ENCODE results near the gene GID8.

Gene GID8

GRCh38 chr20:62938105-62938888 is at the start of gene GID8:
GID8 (plus strand) TSS chr20:62938147; CDS start chr20:62941503, 3,356 bp downstream.
- H3K27me3 Mint-ChIP-seq: no peaks in the 10 kb centered on the region
- H3K27ac Mint-ChIP-seq: peak within 1 kb of the TSS; percentile 97
- H3K4me3 Mint-ChIP-seq: peak within 1 kb of the TSS; percentile 95
- peaks cover 39% of the 10 kb centered on the region for H3K4me1 Mint-ChIP-seq
- H3K36me3 Mint-ChIP-seq (ENCODE audit: low read depth): peaks cover 36% of the 10 kb centered on the region
- no peaks in the 10 kb centered on the region for H3K9me3 Mint-ChIP-seq
- DNase-seq (peak; percentile 55), ATAC-seq (peak; percentile 66)

DNA sequence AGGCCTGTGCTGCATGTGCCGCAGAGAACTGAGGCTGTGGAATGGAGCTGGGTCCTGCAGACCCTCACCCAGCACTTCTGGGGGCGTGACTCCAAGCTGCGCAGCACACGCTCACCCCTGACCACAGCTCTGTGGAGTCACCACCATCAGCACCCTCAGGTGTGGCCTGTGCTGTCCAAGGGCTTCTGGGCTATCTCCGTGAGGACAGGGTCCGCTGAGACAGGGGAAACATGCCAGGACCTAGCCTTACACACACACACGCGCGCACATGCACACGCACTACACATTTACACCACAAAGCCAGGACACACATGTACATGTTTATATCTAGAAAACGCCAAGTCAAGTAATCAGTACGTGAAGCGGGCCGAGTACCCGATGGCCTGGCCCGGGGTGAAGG is 49.5 kb upstream of the GID8 start:
- ATAC-seq: no peak
- Mint-ChIP-seq H3K4me1 (peaks cover 26% of the 10 kb centered on the region), H3K27me3 (no peaks in the 10 kb centered on the region), H3K36me3 (ENCODE audit: low read depth) (peaks cover 33% of the 10 kb centered on the region), H3K4me3 (no peak overlapping the region), H3K9me3 (no peaks in the 10 kb centered on the region), H3K27ac (no peak overlapping the region)
- no peak for DNase-seq

DNA sequence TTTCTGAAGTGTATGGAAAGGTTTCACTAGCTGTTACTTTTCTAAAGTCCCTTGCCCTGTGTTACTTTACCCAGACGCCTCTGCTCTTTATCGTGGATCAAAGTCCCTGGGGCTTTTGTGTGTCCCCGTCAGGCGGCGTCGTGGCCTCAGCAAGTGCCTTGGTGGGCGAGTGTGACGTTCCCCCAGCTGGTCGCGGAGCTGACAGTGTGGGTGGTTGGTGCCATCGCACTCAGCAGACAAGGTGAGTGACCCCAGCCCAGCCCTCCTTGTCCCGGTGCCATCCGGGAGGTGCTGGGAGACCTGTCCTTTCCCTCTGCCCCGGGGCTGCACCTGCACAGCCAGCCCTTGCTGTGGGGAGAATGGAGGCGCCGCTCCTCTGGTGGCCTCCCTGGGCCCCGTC is 49.0 kb upstream of the GID8 start:
- H3K36me3 Mint-ChIP-seq (ENCODE audit: low read depth): peaks cover 37% of the 10 kb centered on the region
- H3K4me3 Mint-ChIP-seq: no peak overlapping the region
- no peaks in the 10 kb centered on the region for H3K9me3 Mint-ChIP-seq
- H3K27me3 Mint-ChIP-seq: no peaks in the 10 kb centered on the region
- H3K4me1 Mint-ChIP-seq: peaks cover 28% of the 10 kb centered on the region
- H3K27ac Mint-ChIP-seq: no peak overlapping the region
- no peak for DNase-seq
- no peak for ATAC-seq

GRCh38 chr20:62889411-62889810 is 48.5 kb upstream of the GID8 start:
- Mint-ChIP-seq H3K27ac (no peak overlapping the region), H3K4me3 (no peak overlapping the region), H3K36me3 (ENCODE audit: low read depth) (peaks cover 41% of the 10 kb centered on the region), H3K9me3 (no peaks in the 10 kb centered on the region), H3K4me1 (peaks cover 28% of the 10 kb centered on the region), H3K27me3 (no peaks in the 10 kb centered on the region)
- DNase-seq (no peak), ATAC-seq (no peak)

DNA sequence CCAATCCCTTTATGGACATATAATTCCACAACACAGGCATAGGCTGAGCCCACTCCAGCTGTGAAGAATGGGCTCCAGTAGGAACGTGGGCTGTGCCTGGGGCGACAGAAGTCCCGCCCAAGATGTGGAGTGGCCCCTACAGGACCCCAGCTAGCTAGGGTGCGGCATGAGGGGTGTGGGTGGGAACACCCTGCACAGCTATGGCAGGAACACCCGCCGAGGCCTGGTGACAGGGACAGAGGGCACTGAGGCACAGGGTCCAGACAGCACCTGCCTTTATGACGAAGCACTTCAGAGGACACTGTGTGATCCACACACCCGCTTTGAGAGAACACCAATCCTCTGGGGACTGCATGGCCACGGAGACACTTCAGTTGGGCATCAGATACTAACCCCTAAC is 48.1 kb upstream of the GID8 start:
- Mint-ChIP-seq H3K36me3 (ENCODE audit: low read depth) (peaks cover 46% of the 10 kb centered on the region), H3K4me1 (peaks cover 28% of the 10 kb centered on the region), H3K27me3 (no peaks in the 10 kb centered on the region), H3K4me3 (no peak overlapping the region), H3K27ac (no peak overlapping the region), H3K9me3 (no peaks in the 10 kb centered on the region)
- no peak for DNase-seq
- no peak for ATAC-seq

DNA sequence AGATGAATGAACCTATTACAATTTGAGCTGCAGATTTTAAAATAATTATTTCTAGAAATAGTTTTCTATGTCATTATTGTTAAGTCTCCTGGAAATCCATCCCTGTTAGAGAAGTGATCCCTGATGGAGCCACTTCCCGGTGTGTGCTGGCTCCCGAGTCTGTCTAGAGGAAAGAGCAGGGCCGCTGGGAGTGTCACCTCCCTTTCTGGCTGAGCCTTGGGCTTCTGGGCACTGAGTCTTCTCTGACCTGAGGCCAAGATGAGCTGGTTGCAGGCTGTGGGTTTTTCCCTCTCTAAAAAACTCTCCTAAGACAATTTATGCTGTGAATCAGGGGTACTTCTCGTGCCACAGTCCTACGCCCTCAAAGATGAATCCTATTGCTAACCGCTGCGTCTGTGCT is 47.5 kb upstream of the GID8 start:
- Mint-ChIP-seq H3K4me1 (peaks cover 28% of the 10 kb centered on the region), H3K9me3 (no peaks in the 10 kb centered on the region), H3K4me3 (no peak overlapping the region), H3K27me3 (no peaks in the 10 kb centered on the region), H3K36me3 (ENCODE audit: low read depth) (peaks cover 49% of the 10 kb centered on the region), H3K27ac (no peak overlapping the region)
- DNase-seq (no peak), ATAC-seq (no peak)

DNA sequence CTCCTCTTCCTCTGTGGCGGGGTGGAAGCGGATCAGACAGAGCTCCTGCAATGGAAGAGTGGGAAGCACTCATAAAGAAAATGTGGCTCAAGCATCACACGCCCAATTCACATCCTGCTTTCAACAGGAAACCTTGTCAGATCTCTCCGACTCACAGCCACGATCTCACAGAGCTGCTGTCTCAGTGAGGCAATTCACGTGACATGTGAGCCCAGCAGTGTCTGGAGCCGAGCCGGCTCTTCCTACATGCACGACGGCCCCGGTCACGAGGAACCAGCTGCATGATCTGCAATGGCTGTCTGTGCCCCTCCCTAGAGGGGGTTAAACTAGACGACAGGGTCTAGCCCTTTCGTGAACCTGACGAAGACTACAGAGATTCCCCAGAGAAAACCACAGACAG is 46.8 kb upstream of the GID8 start:
- peaks cover 28% of the 10 kb centered on the region for H3K4me1 Mint-ChIP-seq
- H3K27ac Mint-ChIP-seq: no peak overlapping the region
- H3K36me3 Mint-ChIP-seq (ENCODE audit: low read depth): peaks cover 52% of the 10 kb centered on the region
- H3K4me3 Mint-ChIP-seq: no peak overlapping the region
- ATAC-seq (no peak), DNase-seq (no peak)
- H3K27me3 Mint-ChIP-seq: no peaks in the 10 kb centered on the region
- H3K9me3 Mint-ChIP-seq: no peaks in the 10 kb centered on the region

GRCh38 chr20:62892348-62893304 is 45.3 kb upstream of the GID8 start:
- H3K36me3 Mint-ChIP-seq (ENCODE audit: low read depth): peaks cover 55% of the 10 kb centered on the region

GRCh38 chr20:62893700-62894099 is 44.2 kb upstream of the GID8 start:
- no peak overlapping the region for H3K27ac Mint-ChIP-seq
- no peak overlapping the region for H3K4me3 Mint-ChIP-seq
- no peak for ATAC-seq
- no peaks in the 10 kb centered on the region for H3K9me3 Mint-ChIP-seq
- H3K4me1 Mint-ChIP-seq: peaks cover 27% of the 10 kb centered on the region
- no peak for DNase-seq
- peaks cover 49% of the 10 kb centered on the region for H3K36me3 Mint-ChIP-seq (ENCODE audit: low read depth)
- no peaks in the 10 kb centered on the region for H3K27me3 Mint-ChIP-seq

More at GRCh38 chr20:62892348-62893304, 45.3 kb upstream of the GID8 start:
- ATAC-seq (no peak), DNase-seq (no peak)
- H3K27ac Mint-ChIP-seq: no peak overlapping the region
- H3K4me1 Mint-ChIP-seq: peaks cover 27% of the 10 kb centered on the region
- no peaks in the 10 kb centered on the region for H3K9me3 Mint-ChIP-seq
- H3K4me3 Mint-ChIP-seq: no peak overlapping the region
- H3K27me3 Mint-ChIP-seq: no peaks in the 10 kb centered on the region

GRCh38 chr20:62894261-62894660 is 43.7 kb upstream of the GID8 start:
- no peak overlapping the region for H3K4me3 Mint-ChIP-seq
- no peaks in the 10 kb centered on the region for H3K9me3 Mint-ChIP-seq
- ATAC-seq: no peak
- H3K27ac Mint-ChIP-seq: no peak overlapping the region
- DNase-seq: no peak
- H3K27me3 Mint-ChIP-seq: no peaks in the 10 kb centered on the region
- H3K4me1 Mint-ChIP-seq: peaks cover 32% of the 10 kb centered on the region
- H3K36me3 Mint-ChIP-seq (ENCODE audit: low read depth): peaks cover 49% of the 10 kb centered on the region

- no peak overlapping the region for H3K27ac Mint-ChIP-seq
- no peaks in the 10 kb centered on the region for H3K27me3 Mint-ChIP-seq
- peaks cover 45% of the 10 kb centered on the region for H3K4me1 Mint-ChIP-seq
- no peak overlapping the region for H3K4me3 Mint-ChIP-seq
- ATAC-seq (no peak), DNase-seq (no peak)
- peaks cover 43% of the 10 kb centered on the region for H3K36me3 Mint-ChIP-seq (ENCODE audit: low read depth)
- H3K9me3 Mint-ChIP-seq: no peaks in the 10 kb centered on the region
These were observed 42.4 kb upstream of the GID8 start for GRCh38 chr20:62895539-62895938.

GRCh38 chr20:62896526-62896925 is 41.4 kb upstream of the GID8 start:
- DNase-seq (no peak), ATAC-seq (no peak)
- peaks cover 37% of the 10 kb centered on the region for H3K36me3 Mint-ChIP-seq (ENCODE audit: low read depth)
- no peaks in the 10 kb centered on the region for H3K9me3 Mint-ChIP-seq
- H3K27me3 Mint-ChIP-seq: no peaks in the 10 kb centered on the region
- peaks cover 42% of the 10 kb centered on the region for H3K4me1 Mint-ChIP-seq
- H3K4me3 Mint-ChIP-seq: no peak overlapping the region
- H3K27ac Mint-ChIP-seq: no peak overlapping the region

GRCh38 chr20:62897666-62898065 is 40.3 kb upstream of the GID8 start:
- Mint-ChIP-seq H3K27ac (no peak overlapping the region), H3K4me3 (no peak overlapping the region), H3K4me1 (peaks cover 35% of the 10 kb centered on the region)

GRCh38 chr20:62898093-62898964 is 39.6 kb upstream of the GID8 start:
- no peak overlapping the region for H3K4me3 Mint-ChIP-seq
- peak overlapping the region; percentile 6 for H3K27ac Mint-ChIP-seq
- peaks cover 32% of the 10 kb centered on the region for H3K36me3 Mint-ChIP-seq (ENCODE audit: low read depth)
- H3K27me3 Mint-ChIP-seq: no peaks in the 10 kb centered on the region
- H3K4me1 Mint-ChIP-seq: peaks cover 34% of the 10 kb centered on the region
- no peak for DNase-seq
- H3K9me3 Mint-ChIP-seq: no peaks in the 10 kb centered on the region
- no peak for ATAC-seq

More at GRCh38 chr20:62897666-62898065, 40.3 kb upstream of the GID8 start:
- no peak for ATAC-seq
- Mint-ChIP-seq H3K36me3 (ENCODE audit: low read depth) (peaks cover 37% of the 10 kb centered on the region), H3K9me3 (no peaks in the 10 kb centered on the region), H3K27me3 (no peaks in the 10 kb centered on the region)
- no peak for DNase-seq

Data from activated naive CD8-positive, alpha-beta T cell treated with anti-CD3 and anti-CD28 coated beads, Interleukin-2, amount 50 U/mL, for 24 hours (primary cell).